ENCODE measurements around the gene FCHO2. TPM values are rescaled to one million over a fixed set of nuclear protein-coding genes. Genes with fewer than 3 reads are reported as not detected.

FCHO2 gene
- total and polyA plus RNA-seq, 2 of the 4 experiments (the other 2 are of a cell fraction) = 6.1 to 23.5 TPM

- Histone ChIP-seq H2BK15ac (ENCODE audit: low read depth, low read length) (no peak overlapping the region), H3K9me1 (ENCODE audit: insufficient read depth, low read length) (no peaks in the 10 kb centered on the region), H3K9ac (ENCODE audit: low read depth, low read length) (no peak overlapping the region), H3K36me3 (ENCODE audit: control insufficient read depth, insufficient read depth, low read length) (no peaks in the 10 kb centered on the region), H4K8ac (ENCODE audit: low read depth in 2 of 2, low read length in 2 of 2) (no peak overlapping the region), H2BK120ac (ENCODE audit: low read depth, low read length) (no peak overlapping the region), H4K20me1 (ENCODE audit: insufficient read depth, low read length) (no peaks in the 10 kb centered on the region), H3K9me3 (ENCODE audit: control insufficient read depth, insufficient read depth, low read length) (no peaks in the 10 kb centered on the region), H3K4ac (ENCODE audit: low read depth, low read length) (no peak overlapping the region), H3K79me1 (ENCODE audit: low read depth in 1 of 2, low read length in 2 of 2) (no peaks in the 10 kb centered on the region), H4K91ac (ENCODE audit: insufficient read depth, low read depth, low read length) (no peak overlapping the region), H2BK20ac (ENCODE audit: low read depth, low read length) (no peak overlapping the region), H3K4me2 (ENCODE audit: low read depth, low read length) (no peak overlapping the region), H3K27ac (ENCODE audit: insufficient read depth, low read length) (no peak overlapping the region), H2AFZ (replicated peaks; ENCODE audit: low read length, poor library complexity) (no peak overlapping the region), H3K4me3 (ENCODE audit: insufficient read depth, low read depth, low read length) (no peak overlapping the region), H2AK5ac (ENCODE audit: low read depth, low read length) (no peak overlapping the region), H3K18ac (ENCODE audit: low read depth, low read length) (no peak overlapping the region), H3K23ac (ENCODE audit: low read depth, low read length) (no peak overlapping the region), H4K5ac (ENCODE audit: low read depth, low read length) (no peak overlapping the region), H3K4me1 (ENCODE audit: control insufficient read depth, insufficient read depth, low read length) (peaks cover 2% of the 10 kb centered on the region; the same call in 1 of the 2 replicates), H3K56ac (ENCODE audit: extremely low read depth, insufficient read depth, low read length) (no peak overlapping the region), H3K14ac (replicated peaks; ENCODE audit: low read depth, low read length) (no peak overlapping the region), H2AK9ac (replicated peaks; ENCODE audit: low read depth, low read length, poor library complexity) (no peak overlapping the region), H2BK5ac (ENCODE audit: low read depth, low read length, poor library complexity, severe bottlenecking) (no peak overlapping the region), H3K27me3 (ENCODE audit: control insufficient read depth, insufficient read depth, low read length) (no peaks in the 10 kb centered on the region)
- DNase-seq (no peak), ATAC-seq (ENCODE audit: low read depth) (no peak)
- BruUV-seq (replicated peaks) = no TSS peak
- WGBS, 2 experiments (ENCODE audit: extremely low coverage in 2 of 2, insufficient read length in 1 of 2) = 100% methylated on average over 1 of the region's 33 CpGs; no CpG with 5 or more reads in 1 of the 2 experiments
- dilution Hi-C loops (cut with HindIII; ENCODE audit: low sequenced_read_pairs, unreplicated experiment) (no loop called here), in situ Hi-C loops (cut with MboI; ENCODE audit: low sequenced_read_pairs) (no loop called here), intact Hi-C loops (cut with micrococcal nuclease) (loop anchor here (10.0 kb wide), 1 partner anchor 529 kb away; no protein-coding TSS in a partner anchor)
- POLR2A ChIA-PET (ENCODE audit: unreplicated experiment) = no interaction called here
- TF ChIP-seq MXI1 (IDR thresholded peaks at IDR 0.05; ENCODE audit: borderline replicate concordance, low read depth, low read length) (no peak), USF2 (IDR thresholded peaks at IDR 0.05; ENCODE audit: low read depth, low read length) (no peak), FOS (IDR thresholded peaks at IDR 0.05; ENCODE audit: low read depth, low read length) (no peak), RAD21 (IDR thresholded peaks at IDR 0.05; ENCODE audit: low read length) (no peak), BHLHE40 (IDR thresholded peaks at IDR 0.05; ENCODE audit: low read depth, low read length) (no peak), MAZ (IDR thresholded peaks at IDR 0.05; ENCODE audit: borderline replicate concordance, low read depth, low read length) (no peak), POLR2A (IDR thresholded peaks at IDR 0.05; ENCODE audit: low read depth, low read length) (no peak), MAFK (IDR thresholded peaks at IDR 0.05; ENCODE audit: low read depth, low read length) (no peak), RFX5 (IDR thresholded peaks at IDR 0.05; ENCODE audit: low read depth, low read length) (no peak), RCOR1 (IDR thresholded peaks at IDR 0.05; ENCODE audit: insufficient replicate concordance, low read length) (no peak), CTCF (conservative IDR thresholded peaks at IDR 0.05; ENCODE audit: low read depth, low read length) (no peak), SMC3 (IDR thresholded peaks at IDR 0.05; ENCODE audit: low read depth, low read length) (no peak), CHD1 (IDR thresholded peaks at IDR 0.05; ENCODE audit: low read depth, low read length) (no peak), ELK1 (IDR thresholded peaks at IDR 0.05; ENCODE audit: borderline replicate concordance, low read depth, low read length) (no peak), NFE2L2 (IDR thresholded peaks at IDR 0.05; ENCODE audit: low read depth, low read length) (no peak), CEBPB (IDR thresholded peaks at IDR 0.05; ENCODE audit: low read depth, low read length) (no peak)
- CTCF ChIA-PET = no interaction called here
Observed at GRCh38 chr5:72925336-72926010, 30.4 kb upstream of the FCHO2 start.

All from IMR-90 (cell line).